Measurements from ENCODE around the gene MIDN.

The MIDN gene

GRCh38 chr19:1268226-1269064 lies 20.1 kb downstream of the MIDN start:
- TF ChIP-seq, protein P1, sequence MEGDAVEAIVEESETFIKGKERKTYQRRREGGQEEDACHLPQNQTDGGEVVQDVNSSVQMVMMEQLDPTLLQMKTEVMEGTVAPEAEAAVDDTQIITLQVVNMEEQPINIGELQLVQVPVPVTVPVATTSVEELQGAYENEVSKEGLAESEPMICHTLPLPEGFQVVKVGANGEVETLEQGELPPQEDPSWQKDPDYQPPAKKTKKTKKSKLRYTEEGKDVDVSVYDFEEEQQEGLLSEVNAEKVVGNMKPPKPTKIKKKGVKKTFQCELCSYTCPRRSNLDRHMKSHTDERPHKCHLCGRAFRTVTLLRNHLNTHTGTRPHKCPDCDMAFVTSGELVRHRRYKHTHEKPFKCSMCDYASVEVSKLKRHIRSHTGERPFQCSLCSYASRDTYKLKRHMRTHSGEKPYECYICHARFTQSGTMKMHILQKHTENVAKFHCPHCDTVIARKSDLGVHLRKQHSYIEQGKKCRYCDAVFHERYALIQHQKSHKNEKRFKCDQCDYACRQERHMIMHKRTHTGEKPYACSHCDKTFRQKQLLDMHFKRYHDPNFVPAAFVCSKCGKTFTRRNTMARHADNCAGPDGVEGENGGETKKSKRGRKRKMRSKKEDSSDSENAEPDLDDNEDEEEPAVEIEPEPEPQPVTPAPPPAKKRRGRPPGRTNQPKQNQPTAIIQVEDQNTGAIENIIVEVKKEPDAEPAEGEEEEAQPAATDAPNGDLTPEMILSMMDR (IDR thresholded peaks at IDR 0.05; ENCODE audit: low read depth, low read length, missing control alignments): no peak
- H3K4me3 ChIP-seq (ENCODE audit: low read depth, low read length): no peak overlapping the region
- DNase-seq (ENCODE audit: low read depth): no peak

DNA sequence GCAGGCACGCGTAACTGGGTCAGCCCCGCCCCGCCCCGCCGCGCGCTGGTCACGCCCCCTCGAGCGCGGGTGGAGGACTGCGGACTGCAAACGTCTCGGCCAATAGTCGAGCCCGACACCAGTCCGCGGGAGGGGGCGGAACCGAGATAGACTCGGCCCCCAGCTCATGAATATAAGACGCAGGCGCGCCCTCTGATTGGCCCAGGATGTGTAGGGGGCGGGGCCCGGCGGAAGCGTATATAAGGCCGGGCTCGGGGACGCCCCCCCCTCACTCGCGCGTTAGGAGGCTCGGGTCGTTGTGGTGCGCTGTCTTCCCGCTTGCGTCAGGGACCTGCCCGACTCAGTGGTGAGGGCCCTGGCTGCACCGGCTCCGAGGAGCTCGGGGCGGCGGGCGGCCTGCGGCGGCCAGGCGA lies 20.7 kb downstream of the MIDN start, which contains the start of gene CIRBP:
TSS of gene CIRBP (plus strand) at position 268 of the 413 bp plus-strand sequence. CDS start 1,602 bp downstream, outside the sequence.
- H3K4me3 ChIP-seq (ENCODE audit: low read depth, low read length): peak within 1 kb of the TSS; percentile 93
- TF ChIP-seq, protein P1 (IDR thresholded peaks at IDR 0.05; ENCODE audit: low read depth, low read length, missing control alignments): no peak
- DNase-seq (ENCODE audit: low read depth): peak; percentile 94

DNA sequence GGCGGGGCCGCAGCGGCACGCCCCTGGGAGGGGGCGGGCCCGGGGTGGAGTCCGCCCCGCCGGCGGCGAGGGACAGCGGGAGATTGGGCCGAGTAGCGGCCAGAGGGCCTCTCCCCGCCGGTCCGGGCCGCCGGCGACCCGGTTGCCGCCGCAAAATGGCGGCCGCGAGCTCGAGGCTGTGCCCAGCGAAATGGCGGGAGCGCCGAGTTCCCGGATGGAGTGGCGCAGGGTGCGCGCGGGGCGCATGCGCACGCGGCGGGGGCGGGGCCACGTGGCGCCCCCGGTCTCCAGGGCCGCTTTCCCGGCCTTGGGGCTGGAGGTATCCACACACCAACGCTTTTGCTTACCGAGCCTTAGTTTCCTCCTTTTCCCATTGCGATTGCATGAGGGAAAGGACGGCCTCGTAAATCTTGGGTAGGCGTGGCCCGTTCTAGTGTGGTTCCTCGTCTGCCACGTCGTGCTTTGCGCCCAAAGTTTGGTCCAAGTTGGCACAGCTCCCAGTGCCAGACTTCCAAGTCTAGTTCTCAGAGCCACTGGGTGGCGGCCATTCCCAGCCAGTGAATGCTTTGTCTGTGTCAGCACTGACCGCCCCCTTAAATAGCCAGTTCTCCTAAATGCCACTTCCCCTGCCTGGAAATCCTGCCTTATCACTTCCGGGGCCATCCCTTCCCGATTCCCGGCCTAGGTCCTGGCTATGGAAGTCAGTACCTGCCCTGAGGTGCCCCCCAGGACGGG lies 21.3 kb downstream of the MIDN start:
- peak overlapping the region; percentile 93 for H3K4me3 ChIP-seq (ENCODE audit: low read depth, low read length)
- no peak for DNase-seq (ENCODE audit: low read depth)
- TF ChIP-seq, protein P1 (IDR thresholded peaks at IDR 0.05; ENCODE audit: low read depth, low read length, missing control alignments): no peak

- no peak for DNase-seq (ENCODE audit: low read depth)
- H3K4me3 ChIP-seq (ENCODE audit: low read depth, low read length): peak overlapping the region; percentile 93
- TF ChIP-seq, protein P1 (IDR thresholded peaks at IDR 0.05; ENCODE audit: low read depth, low read length, missing control alignments): no peak
These were observed 21.9 kb downstream of the MIDN start for GRCh38 chr19:1270213-1270853.

- TF ChIP-seq, protein P1 (IDR thresholded peaks at IDR 0.05; ENCODE audit: low read depth, low read length, missing control alignments): no peak
- H3K4me3 ChIP-seq (ENCODE audit: low read depth, low read length): peak overlapping the region; percentile 93
- DNase-seq (ENCODE audit: low read depth): no peak
These were observed 22.6 kb downstream of the MIDN start for GRCh38 chr19:1270854-1271527.
